WERI-Rb-1 (cell line): Measurements from ENCODE around the gene GANAB.
A peak's percentile ranks its signal among the peaks of the same experiment; 100 is the strongest.

Experiments used
- DNase-seq: peaks from one replicate; pipeline ENCODE4 v3.0.0-alpha.2; 2020
- H3K27ac ChIP-seq: fragments of 250-450 bp; sonication (Bioruptor Pico); 2 replicates; pipeline ENCODE4 v1.5.1; 2020; ENCODE audit warnings: mild to moderate bottlenecking, moderate library complexity
- H3K27me3 ChIP-seq: fragments of 250-450 bp; sonication (Bioruptor Pico); 2 replicates; pipeline ENCODE4 v1.5.1; 2021; ENCODE audit warnings: mild to moderate bottlenecking, low read depth, moderate library complexity; ENCODE audit not compliant: insufficient read depth, severe bottlenecking
- H3K36me3 ChIP-seq: fragments of 250-450 bp; sonication (Bioruptor Pico); 2 replicates; pipeline ENCODE4 v1.5.1; 2020; ENCODE audit warnings: mild to moderate bottlenecking, moderate library complexity
- H3K4me3 ChIP-seq: 2 replicates; pipeline ENCODE4 v1.5.1; 2011; ENCODE audit warnings: low read depth, mild to moderate bottlenecking, control low read depth, low read length
- H3K9me3 ChIP-seq: fragments of 250-450 bp; sonication (Bioruptor Pico); 2 replicates; pipeline ENCODE4 v1.5.1; 2021; ENCODE audit warnings: mild to moderate bottlenecking, moderate library complexity; ENCODE audit not compliant: severe bottlenecking
- TF ChIP-seq, protein P1 (sequence below): IDR thresholded peaks from 2 replicates; pipeline ENCODE4 v1.5.1; 2011; ENCODE audit warnings: low read depth, mild to moderate bottlenecking, control low read depth, inconsistent platforms, low read length

The GANAB gene

DNA sequence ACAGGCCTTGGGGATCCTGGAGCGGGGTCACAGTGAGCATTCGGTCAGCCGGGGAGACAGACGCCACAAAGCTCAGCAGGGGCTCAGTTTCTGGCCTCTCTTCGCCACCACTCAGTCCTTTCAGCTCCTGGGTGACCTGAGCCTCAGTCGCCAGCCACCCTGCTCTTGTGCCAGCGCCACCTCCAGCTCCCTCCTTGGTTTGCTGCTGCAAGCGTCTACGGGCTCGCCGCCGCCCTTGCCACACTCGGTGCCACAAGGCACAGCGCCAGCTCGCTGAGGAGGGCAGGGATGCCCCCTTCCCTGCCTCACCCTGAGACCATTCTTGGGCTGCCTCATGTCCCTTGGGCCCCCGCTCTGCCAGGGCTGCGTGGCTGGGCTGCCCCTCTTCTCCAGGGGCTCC, 71.3 kb downstream of the GANAB start:
- DNase-seq = peak; percentile 26
- TF ChIP-seq, protein P1, sequence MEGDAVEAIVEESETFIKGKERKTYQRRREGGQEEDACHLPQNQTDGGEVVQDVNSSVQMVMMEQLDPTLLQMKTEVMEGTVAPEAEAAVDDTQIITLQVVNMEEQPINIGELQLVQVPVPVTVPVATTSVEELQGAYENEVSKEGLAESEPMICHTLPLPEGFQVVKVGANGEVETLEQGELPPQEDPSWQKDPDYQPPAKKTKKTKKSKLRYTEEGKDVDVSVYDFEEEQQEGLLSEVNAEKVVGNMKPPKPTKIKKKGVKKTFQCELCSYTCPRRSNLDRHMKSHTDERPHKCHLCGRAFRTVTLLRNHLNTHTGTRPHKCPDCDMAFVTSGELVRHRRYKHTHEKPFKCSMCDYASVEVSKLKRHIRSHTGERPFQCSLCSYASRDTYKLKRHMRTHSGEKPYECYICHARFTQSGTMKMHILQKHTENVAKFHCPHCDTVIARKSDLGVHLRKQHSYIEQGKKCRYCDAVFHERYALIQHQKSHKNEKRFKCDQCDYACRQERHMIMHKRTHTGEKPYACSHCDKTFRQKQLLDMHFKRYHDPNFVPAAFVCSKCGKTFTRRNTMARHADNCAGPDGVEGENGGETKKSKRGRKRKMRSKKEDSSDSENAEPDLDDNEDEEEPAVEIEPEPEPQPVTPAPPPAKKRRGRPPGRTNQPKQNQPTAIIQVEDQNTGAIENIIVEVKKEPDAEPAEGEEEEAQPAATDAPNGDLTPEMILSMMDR = no peak

More for the DNA sequence above, 71.3 kb downstream of the GANAB start:
- no peaks in the 10 kb centered on the region for H3K27me3 ChIP-seq
- peaks cover 72% of the 10 kb centered on the region for H3K36me3 ChIP-seq
- no peaks in the 10 kb centered on the region for H3K9me3 ChIP-seq
- H3K4me3 ChIP-seq = peak overlapping the region; percentile 100
- peak overlapping the region; percentile 91 for H3K27ac ChIP-seq
